ENCODE measurements around the gene OGDH.

OGDH gene

GRCh38 chr7:44643206-44643605 lies 36.8 kb downstream of the OGDH start:
- DNase-seq: no peak

DNA sequence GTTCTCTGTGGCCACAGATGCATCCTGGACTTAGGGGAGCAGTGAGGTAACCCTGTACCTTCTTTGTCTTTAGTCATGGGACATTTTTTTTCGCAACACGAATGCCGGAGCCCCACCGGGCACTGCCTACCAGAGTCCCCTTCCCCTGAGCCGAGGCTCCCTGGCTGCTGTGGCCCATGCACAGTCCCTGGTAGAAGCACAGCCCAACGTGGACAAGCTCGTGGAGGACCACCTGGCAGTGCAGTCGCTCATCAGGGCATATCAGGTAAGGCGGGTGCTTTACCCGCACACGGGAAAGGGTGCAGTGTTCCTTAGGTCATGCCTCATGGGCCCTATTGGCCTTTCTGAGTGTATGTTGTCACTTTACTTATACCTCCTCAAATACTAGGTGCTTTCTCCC lies 38.8 kb downstream of the OGDH start:
- no peak for DNase-seq

- DNase-seq: no peak
Measured at GRCh38 chr7:44645696-44646095, 39.3 kb downstream of the OGDH start.

DNA sequence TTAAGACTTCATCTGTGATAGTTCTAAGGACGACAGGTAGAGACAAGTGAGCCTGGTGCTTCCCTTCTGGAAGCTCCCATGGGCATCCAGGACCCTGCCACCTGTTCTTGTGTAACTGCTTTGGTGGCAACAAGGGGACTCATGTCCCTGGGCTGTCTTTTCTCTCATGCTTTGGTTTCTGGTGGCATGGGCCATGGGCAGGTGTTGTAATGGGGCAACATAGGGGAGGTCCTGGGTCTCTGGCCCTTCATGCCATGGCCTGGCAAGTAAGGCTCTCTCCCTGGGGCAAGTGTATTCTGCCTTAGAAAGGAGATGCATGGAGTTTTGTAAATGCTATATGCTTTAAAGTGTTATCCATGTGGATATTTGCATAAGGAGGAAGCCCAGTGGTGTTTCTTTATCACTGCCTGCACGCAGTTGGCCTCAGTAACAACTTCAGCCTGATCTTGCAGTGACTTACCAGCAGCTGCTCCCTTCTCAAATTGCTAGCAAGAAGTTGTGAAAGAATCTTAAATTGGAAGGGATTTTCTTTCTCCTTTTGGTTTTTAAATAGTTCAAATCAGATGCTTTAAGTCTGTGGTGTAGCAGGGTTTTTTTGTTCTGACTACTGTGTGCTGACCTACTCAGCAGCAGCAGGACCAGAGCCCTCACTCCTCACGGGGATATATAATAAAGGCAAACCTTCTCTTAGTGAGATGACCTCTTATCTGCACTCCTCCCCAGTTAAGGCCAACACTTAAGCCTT lies 39.9 kb downstream of the OGDH start:
- no peak for DNase-seq

DNA sequence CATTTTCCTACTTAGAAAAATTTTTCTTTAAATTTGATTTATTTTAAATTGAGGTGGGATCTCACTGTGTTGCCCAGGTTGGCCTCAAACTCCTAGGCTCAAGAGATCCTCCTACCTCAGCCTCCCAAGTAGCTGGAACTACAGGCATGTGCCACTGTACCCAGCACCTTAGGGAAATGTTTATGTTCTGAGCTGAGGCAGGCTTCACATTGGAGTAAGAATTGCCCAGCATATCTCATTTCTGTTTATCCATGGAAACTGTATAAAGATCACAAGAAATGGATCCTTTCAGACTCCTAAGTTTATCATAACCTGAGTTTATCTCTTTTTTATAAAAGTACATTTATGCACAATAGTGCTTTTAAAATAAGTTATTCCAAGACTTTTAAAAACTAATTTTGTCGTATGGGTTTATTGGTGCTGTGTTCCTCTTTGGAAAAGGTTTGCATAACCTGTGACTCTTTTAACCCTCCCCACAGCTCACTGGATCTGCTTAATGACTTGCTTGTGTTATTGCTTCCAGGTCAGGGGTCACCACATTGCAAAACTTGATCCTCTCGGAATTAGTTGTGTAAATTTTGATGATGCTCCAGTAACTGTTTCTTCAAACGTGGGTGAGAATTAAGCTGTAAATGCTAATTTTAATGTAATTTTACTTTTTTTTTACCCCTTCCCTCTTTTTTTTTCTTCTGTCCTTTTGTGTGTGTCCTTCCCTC lies 40.7 kb downstream of the OGDH start:
- no peak for DNase-seq

GRCh38 chr7:44647981-44648714 lies 41.7 kb downstream of the OGDH start:
- DNase-seq: no peak

- DNase-seq: no peak
Measured at GRCh38 chr7:44650242-44650641, 43.8 kb downstream of the OGDH start.

- DNase-seq: no peak
Measured at GRCh38 chr7:44650772-44651171, 44.3 kb downstream of the OGDH start.

DNA sequence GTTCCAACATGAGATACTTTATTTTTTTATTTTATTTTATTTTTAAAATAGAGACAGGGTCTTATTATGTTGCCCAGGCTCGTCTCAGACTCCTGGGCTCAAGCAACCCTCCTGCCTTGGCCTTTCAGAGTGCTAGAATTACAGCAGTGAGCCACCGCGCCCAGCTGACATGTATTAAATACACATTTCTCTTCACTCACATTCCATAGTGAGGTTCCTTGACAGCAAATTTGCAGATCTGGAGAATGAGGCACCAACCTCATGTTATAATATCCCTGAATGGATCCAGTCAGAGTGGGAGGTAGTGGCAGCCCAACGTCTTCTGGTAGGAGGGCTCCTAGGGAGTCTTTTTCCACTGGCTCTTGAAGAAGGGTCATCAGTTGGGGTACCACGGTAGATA lies 46.1 kb downstream of the OGDH start:
- DNase-seq: no peak

DNA sequence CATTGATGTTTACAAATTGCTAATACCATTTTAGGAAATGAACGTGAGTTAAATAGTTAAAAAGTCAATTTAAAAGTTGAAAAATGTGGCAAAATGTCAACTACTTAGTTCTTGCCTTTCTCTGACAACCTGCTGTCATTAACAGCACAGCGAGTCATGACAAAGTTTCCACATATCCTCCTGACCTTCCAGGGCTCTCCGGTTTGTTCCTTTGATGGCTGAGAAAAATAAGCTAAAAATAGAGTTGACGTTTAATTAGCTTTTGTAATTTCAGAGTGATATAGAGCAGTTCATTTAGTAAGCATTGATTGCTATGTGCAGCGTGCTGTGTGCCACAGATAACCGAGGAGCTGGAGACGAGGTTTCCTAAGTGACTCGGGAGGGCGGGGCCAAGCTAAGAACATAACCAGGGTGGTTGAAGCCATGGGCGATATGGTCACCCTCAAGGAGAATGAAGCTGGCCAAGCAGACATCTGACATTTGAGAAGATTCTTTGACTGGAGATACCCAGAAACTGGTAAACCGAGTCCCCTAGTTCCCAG lies 47.9 kb downstream of the OGDH start:
- no peak for DNase-seq

DNA sequence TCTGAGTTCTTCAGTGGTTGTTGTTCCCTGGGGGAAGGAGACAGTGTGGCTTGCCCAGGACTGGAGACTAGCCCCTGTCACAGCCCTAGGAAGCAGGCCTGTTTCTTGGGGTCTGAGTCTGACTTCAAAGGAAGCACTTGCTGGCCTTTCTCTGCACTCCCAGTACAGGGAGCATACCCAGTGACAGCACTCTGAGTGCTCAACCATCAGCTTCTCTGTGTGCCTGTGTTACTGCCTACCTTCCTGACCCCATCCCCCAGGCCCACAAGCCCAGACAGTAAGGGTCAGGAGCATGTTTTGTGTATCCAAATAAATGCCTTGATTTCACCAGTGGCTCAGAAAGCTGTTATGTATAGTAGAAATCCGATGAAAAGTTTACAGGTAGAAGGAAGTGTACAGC lies 48.9 kb downstream of the OGDH start:
- DNase-seq: no peak

GRCh38 chr7:44658979-44659378 lies 52.6 kb downstream of the OGDH start:
- DNase-seq: no peak

DNA sequence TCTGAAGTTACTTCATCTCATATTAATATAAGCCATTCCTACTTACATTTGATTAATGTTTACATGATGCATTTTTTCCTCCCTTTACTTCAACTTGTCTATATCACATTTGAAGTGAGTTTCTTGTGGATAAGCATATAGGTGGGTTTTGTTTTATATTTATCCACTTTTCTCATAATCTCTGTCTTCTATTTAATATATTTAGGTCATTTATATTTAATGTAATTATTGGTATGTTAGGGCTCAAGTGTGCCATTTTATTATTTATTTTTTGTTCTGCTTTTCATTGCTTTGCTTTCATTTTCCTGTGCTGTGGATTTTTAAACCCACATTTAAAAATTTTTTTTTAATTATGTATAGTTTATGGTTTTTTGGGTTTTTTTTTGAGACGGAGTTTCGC lies 54.8 kb downstream of the OGDH start:
- DNase-seq: no peak

- DNase-seq: no peak
Measured at GRCh38 chr7:44664780-44665461, 58.5 kb downstream of the OGDH start.

GRCh38 chr7:44665531-44666213 lies 59.2 kb downstream of the OGDH start:
- DNase-seq: no peak

DNA sequence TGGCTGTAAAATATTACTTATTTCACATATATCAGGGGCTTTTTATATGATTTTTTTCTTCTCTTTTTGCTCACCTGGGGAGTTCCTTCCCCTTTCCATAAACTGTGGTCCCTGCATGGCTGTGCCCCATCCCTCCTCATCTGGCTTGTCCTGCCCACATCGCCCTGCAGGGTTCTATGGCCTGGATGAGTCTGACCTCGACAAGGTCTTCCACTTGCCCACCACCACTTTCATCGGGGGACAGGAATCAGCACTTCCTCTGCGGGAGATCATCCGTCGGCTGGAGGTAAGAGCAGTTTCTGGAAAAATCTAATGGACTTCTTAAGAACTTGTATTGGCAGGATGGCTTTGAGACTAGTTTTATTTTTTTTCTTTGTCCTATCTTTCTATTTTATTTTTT lies 60.1 kb downstream of the OGDH start:
- no peak for DNase-seq

DNA sequence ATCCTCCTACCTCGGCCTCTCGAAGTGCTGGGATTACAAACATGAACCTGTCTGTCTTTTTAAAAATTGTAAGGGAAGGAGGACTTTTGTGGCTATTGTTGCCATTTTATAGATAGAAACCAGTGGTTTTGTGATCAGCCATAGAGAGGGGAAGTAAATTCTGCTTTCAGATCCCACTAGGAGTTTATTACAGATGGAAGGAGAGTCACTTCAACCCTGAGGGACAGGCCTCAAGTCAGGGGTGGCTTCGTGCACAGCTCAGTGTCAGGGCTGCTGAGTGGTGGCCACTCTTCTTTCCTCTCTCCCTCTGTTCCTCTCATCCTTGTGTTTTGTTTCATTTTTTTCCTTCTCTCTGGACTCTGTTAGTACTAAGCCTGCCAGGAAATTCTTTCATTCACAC lies 60.8 kb downstream of the OGDH start:
- no peak for DNase-seq

DNA sequence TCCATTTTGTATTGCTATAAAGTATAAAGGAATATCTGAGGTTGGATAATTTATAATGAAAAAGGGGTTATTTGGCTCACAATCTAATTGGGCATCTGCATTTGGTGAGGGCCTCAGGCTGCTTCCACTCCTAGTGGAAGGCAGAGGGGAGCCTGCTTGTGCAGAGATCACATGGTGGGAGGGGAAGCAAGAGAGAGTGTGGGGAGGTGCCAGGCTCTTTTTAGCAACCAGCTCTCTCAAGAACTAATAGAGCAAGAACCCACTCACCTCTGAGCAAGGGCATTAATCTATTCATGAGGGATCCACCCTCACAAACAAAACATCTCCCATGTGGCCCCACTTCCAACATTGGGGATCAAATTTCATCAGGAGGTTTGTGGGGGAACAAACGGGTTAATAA lies 64.6 kb downstream of the OGDH start:
- no peak for DNase-seq

GRCh38 chr7:44673324-44673723 lies 66.9 kb downstream of the OGDH start:
- DNase-seq: no peak

DNA sequence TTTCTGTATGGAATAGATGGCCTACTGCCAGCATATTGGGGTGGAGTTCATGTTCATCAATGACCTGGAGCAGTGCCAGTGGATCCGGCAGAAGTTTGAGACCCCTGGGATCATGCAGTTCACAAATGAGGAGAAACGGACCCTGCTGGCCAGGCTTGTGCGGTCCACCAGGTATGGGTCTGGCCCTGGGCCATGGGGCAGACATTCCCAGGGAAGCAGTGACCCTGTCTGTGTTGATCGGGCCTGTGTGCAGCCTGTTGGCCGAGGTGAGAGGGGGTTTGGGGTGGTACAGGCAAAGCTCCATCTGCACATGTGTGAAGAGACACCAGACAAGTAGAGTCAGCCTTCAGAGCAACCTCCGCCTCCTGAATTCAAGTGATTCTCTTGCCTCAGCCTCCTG lies 67.3 kb downstream of the OGDH start:
- no peak for DNase-seq

- DNase-seq: no peak
Measured at GRCh38 chr7:44674381-44674780, 68.0 kb downstream of the OGDH start.

- no peak for DNase-seq
Measured at GRCh38 chr7:44676776-44677175, 70.3 kb downstream of the OGDH start.

- no peak for DNase-seq
Measured at GRCh38 chr7:44678101-44678470, 71.7 kb downstream of the OGDH start.

Data from cortex of kidney (tissue), 1 donor.